Cardiac fibroblast (primary cell): ENCODE data around the gene MYADML2.

Source experiments
- DNase-seq, 2 donors: peaks; one replicate each; pipeline versions ENCODE4 v3.0.0 to v3.0.0-alpha.2; 2010; ENCODE audit warnings: low read depth in 2 of 2
- H3K4me3 ChIP-seq, 2 donors: replicated peaks in 1 of 2; 1 replicate in 1 of 2; 2 replicates in 1 of 2; pipeline ENCODE4 v1.5.1; 2011; ENCODE audit warnings: low read depth in 2 of 2, low read length in 2 of 2, mild to moderate bottlenecking in 2 of 2, moderate library complexity in 1 of 2
- CTCF ChIP-seq: IDR thresholded peaks from one replicate; pipeline ENCODE4 v1.5.1; 2011; ENCODE audit warnings: low read depth, mild to moderate bottlenecking, low read length, inconsistent platforms

The MYADML2 gene

GRCh38 chr17:81952792-81953228, 5.8 kb upstream of the MYADML2 start:
- no peak for TF ChIP-seq CTCF
- DNase-seq: no peak
- no peak overlapping the region for H3K4me3 ChIP-seq

GRCh38 chr17:81951785-81952684, 5.0 kb upstream of the MYADML2 start:
- DNase-seq: no peak
- TF ChIP-seq CTCF: no peak
- H3K4me3 ChIP-seq: no peak overlapping the region

GRCh38 chr17:81950501-81950900, 3.5 kb upstream of the MYADML2 start:
- no peak for TF ChIP-seq CTCF

GRCh38 chr17:81948635-81949378, 1.8 kb upstream of the MYADML2 start:
- H3K4me3 ChIP-seq: no peak overlapping the region
- no peak for DNase-seq
- TF ChIP-seq CTCF: no peak

More at GRCh38 chr17:81950501-81950900, 3.5 kb upstream of the MYADML2 start:
- DNase-seq: no peak
- no peak overlapping the region for H3K4me3 ChIP-seq

- DNase-seq: no peak
- H3K4me3 ChIP-seq: no peak overlapping the region
- TF ChIP-seq CTCF: no peak
Observed at GRCh38 chr17:81944858-81945257, 2.2 kb downstream of the MYADML2 start.

- TF ChIP-seq CTCF: no peak
- no peak overlapping the region for H3K4me3 ChIP-seq
- no peak for DNase-seq
Observed at GRCh38 chr17:81942167-81942553, 4.9 kb downstream of the MYADML2 start.
